ENCODE data around the gene EPB42. TPM values are rescaled to one million over a fixed set of nuclear protein-coding genes. Genes with fewer than 3 reads are reported as not detected.

Gene EPB42
- total and polyA plus RNA-seq, 4 donors: 0.03 to 11.1 (median 0.18) TPM; not detected in 1

DNA sequence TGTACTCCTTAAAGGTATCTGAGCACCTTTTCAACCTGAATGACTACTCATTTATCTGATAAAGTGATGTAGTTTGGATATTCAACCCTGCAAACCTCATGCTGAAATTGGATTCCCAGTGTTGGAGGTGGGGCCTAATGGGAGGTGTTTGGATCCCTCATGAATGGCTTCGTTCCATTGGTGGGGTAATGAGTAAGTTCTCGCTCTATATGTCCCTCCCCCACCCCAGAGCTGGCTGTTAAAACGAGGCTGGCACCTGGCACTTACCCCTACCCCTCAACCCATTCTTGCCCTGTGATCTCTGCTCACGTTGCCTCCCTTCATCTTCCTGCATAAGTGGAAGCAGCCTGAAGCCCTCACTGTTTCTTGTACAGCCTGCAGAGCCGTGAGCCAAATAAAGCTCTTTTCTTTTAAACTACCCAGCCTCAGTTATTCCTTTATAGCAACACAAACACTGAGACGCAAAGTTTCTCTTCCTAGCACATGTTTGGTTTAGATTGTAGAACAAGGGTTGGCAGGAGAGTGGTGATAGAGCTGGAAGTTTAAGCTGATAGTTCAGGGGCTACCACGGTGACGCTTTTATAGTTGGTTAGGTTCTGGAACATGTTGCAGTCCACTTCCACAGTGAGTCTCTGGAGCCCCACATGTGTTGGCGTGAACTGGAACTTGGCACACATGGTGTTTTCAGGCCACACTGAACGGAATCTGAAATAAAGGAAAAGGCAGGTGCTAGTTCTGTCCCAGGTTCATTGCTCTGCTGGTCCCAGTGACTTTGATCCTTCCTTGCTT lies 23.9 kb downstream of the EPB42 start:
- Histone ChIP-seq H3K4me3 (no peak overlapping the region), H3K9me3 (ENCODE audit: control insufficient read depth in 4 of 4, insufficient read depth in 3 of 4, low read length in 3 of 4) (no peaks in the 10 kb centered on the region), H3K36me3 (ENCODE audit: control insufficient read depth in 4 of 4, insufficient read depth in 4 of 4, low read length in 4 of 4) (peaks cover 0 to 15% (median 14%) of the 10 kb centered on the region in 4 donors), H3K27ac (ENCODE audit: low read depth in 1 of 2, low read length in 1 of 2) (no peak overlapping the region), H3K9ac (ENCODE audit: insufficient read depth in 1 of 2, low read length in 2 of 2) (no peak overlapping the region), H3K4me1 (ENCODE audit: control insufficient read depth in 5 of 5, insufficient read depth in 5 of 5, low read length in 5 of 5) (peaks cover 0 to 7% (median 0%) of the 10 kb centered on the region in 5 donors), H3K27me3 (ENCODE audit: control insufficient read depth in 3 of 3, insufficient read depth in 3 of 3, low read length in 2 of 3) (no peaks in the 10 kb centered on the region)
- TF ChIP-seq, protein P1, sequence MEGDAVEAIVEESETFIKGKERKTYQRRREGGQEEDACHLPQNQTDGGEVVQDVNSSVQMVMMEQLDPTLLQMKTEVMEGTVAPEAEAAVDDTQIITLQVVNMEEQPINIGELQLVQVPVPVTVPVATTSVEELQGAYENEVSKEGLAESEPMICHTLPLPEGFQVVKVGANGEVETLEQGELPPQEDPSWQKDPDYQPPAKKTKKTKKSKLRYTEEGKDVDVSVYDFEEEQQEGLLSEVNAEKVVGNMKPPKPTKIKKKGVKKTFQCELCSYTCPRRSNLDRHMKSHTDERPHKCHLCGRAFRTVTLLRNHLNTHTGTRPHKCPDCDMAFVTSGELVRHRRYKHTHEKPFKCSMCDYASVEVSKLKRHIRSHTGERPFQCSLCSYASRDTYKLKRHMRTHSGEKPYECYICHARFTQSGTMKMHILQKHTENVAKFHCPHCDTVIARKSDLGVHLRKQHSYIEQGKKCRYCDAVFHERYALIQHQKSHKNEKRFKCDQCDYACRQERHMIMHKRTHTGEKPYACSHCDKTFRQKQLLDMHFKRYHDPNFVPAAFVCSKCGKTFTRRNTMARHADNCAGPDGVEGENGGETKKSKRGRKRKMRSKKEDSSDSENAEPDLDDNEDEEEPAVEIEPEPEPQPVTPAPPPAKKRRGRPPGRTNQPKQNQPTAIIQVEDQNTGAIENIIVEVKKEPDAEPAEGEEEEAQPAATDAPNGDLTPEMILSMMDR (IDR thresholded peaks at IDR 0.05; ENCODE audit: control extremely low read depth, extremely low read depth): no peak
- DNase-seq (no peak), ATAC-seq (ENCODE audit: insufficient read depth, low FRiP score) (no peak)
- 93 to 95% methylated on average over 10 of the region's 10 CpGs for WGBS, 2 donors

DNA sequence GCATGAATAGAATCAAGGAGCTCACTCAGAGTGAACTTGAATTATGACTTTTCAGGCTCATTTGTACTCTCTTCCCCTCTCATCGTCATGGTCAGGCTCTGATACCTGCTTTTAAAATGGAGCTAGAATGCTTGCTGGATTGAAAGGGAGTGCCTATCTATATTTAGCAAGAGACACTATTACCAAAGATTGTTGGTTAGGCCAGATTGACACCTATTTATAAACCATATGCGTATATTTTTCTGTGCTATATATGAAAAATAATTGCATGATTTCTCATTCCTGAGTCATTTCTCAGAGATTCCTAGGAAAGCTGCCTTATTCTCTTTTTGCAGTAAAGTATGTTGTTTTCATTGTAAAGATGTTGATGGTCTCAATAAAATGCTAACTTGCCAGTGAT lies 26.0 kb downstream of the EPB42 start:
- DNase-seq: no peak
- TF ChIP-seq, protein P1 (IDR thresholded peaks at IDR 0.05; ENCODE audit: control extremely low read depth, extremely low read depth): no peak
- Histone ChIP-seq H3K27me3 (ENCODE audit: control insufficient read depth in 3 of 3, insufficient read depth in 3 of 3, low read length in 2 of 3) (no peaks in the 10 kb centered on the region), H3K9me3 (ENCODE audit: control insufficient read depth in 4 of 4, insufficient read depth in 3 of 4, low read length in 3 of 4) (no peaks in the 10 kb centered on the region), H3K36me3 (ENCODE audit: control insufficient read depth in 4 of 4, insufficient read depth in 4 of 4, low read length in 4 of 4) (peaks cover 0 to 28% (median 26%) of the 10 kb centered on the region in 4 donors), H3K4me1 (ENCODE audit: control insufficient read depth in 5 of 5, insufficient read depth in 5 of 5, low read length in 5 of 5) (peaks cover 0 to 15% (median 0%) of the 10 kb centered on the region in 5 donors), H3K9ac (ENCODE audit: insufficient read depth in 1 of 2, low read length in 2 of 2) (no peak overlapping the region), H3K4me3 (no peak overlapping the region), H3K27ac (ENCODE audit: low read depth in 1 of 2, low read length in 1 of 2) (no peak overlapping the region)
- 87 to 97% methylated on average over 2 of the region's 2 CpGs for WGBS, 2 donors
- no peak for ATAC-seq (ENCODE audit: insufficient read depth, low FRiP score)

DNA sequence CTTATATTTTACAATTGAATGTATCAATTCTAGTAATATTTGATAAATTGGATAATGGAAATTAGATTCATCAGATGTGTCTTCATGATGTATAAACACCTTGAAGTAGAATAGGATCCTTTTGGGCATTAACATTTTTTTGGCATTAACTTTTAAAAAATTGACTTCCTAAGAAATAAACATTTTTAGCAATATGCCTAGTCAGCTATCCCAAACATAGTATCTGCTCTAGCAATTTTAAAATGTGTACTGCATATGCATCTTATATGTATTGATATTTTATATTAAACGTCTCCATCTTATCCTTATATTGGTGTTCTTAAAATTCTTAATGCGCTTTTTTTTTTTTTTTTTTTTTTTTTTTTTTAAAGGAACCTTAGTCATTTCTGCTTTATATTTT lies 27.1 kb downstream of the EPB42 start:
- 95 to 99% methylated on average over 2 of the region's 2 CpGs for WGBS, 2 donors
- no peak for DNase-seq

More for the DNA sequence above, 27.1 kb downstream of the EPB42 start:
- Histone ChIP-seq H3K9me3 (ENCODE audit: control insufficient read depth in 4 of 4, insufficient read depth in 3 of 4, low read length in 3 of 4) (no peaks in the 10 kb centered on the region), H3K27me3 (ENCODE audit: control insufficient read depth in 3 of 3, insufficient read depth in 3 of 3, low read length in 2 of 3) (no peaks in the 10 kb centered on the region), H3K27ac (ENCODE audit: low read depth in 1 of 2, low read length in 1 of 2) (no peak overlapping the region), H3K4me1 (ENCODE audit: control insufficient read depth in 5 of 5, insufficient read depth in 5 of 5, low read length in 5 of 5) (peaks cover 0 to 15% (median 0%) of the 10 kb centered on the region in 5 donors), H3K9ac (ENCODE audit: insufficient read depth in 1 of 2, low read length in 2 of 2) (no peak overlapping the region), H3K36me3 (ENCODE audit: control insufficient read depth in 4 of 4, insufficient read depth in 4 of 4, low read length in 4 of 4) (peaks cover 0 to 34% (median 28%) of the 10 kb centered on the region in 4 donors), H3K4me3 (no peak overlapping the region)
- ATAC-seq (ENCODE audit: insufficient read depth, low FRiP score): no peak
- TF ChIP-seq, protein P1 (IDR thresholded peaks at IDR 0.05; ENCODE audit: control extremely low read depth, extremely low read depth): no peak
